Prostate gland (tissue), 2 donors: ENCODE measurements around the gene FAM162A. TPM values are rescaled to one million over a fixed set of nuclear protein-coding genes. Genes with fewer than 3 reads are reported as not detected.
A peak's percentile ranks its signal among the peaks of the same experiment; 100 is the strongest.
"Not testable (repeated sequence)": the region's sequence is repeated elsewhere in the genome, so short reads cannot be mapped to it uniquely, and the experiment has no call there.

Experiments
- DNase-seq: peaks from one replicate; pipeline ENCODE4 v3.0.0-alpha.2; 2019; ENCODE audit warnings: low spot score
- H3K27ac ChIP-seq, 2 donors: fragments of 200-600 bp; sonication (generic); 2 replicates each; pipeline ENCODE4 v1.5.1; 2017 to 2019
- H3K27me3 ChIP-seq: fragments of 200-600 bp; sonication (generic); replicated peaks from 2 replicates; pipeline ENCODE4 v1.5.1; 2019; ENCODE audit not compliant: insufficient read depth
- H3K36me3 ChIP-seq, 2 donors: fragments of 200-600 bp; sonication (generic); 1 replicate in 1 of 2; 2 replicates in 1 of 2; pipeline versions ENCODE4 v1.5.1 to v1.8.1; 2017 to 2019
- H3K4me1 ChIP-seq: fragments of 200-600 bp; sonication (generic); replicated peaks from 2 replicates; pipeline ENCODE4 v1.5.1; 2019
- H3K4me3 ChIP-seq, 2 donors: fragments of 200-600 bp; sonication (generic); 2 replicates each; pipeline ENCODE4 v1.5.1; 2017 to 2019
- H3K9me3 ChIP-seq: fragments of 200-600 bp; sonication (generic); 2 replicates; pipeline ENCODE4 v1.5.1; 2017
- POLR2A ChIP-seq: fragments of 450-650 bp; IDR thresholded peaks from one replicate; pipeline ENCODE4 v1.6.1; 2016; ENCODE audit warnings: antibody characterized with exemption, mild to moderate bottlenecking
- POLR2AphosphoS5 ChIP-seq: sonication (generic); formaldehyde crosslinking; IDR thresholded peaks from one replicate; pipeline ENCODE4 v1.6.1; 2017; ENCODE audit warnings: antibody characterized with exemption
- WGBS: methylation state at CpG from one replicate; pipeline ENCODE4 v1.1.5; 2018; 5-methylcytosine and 5-hydroxymethylcytosine counted together
- intact Hi-C: fragments of 100-400 bp; cut with DNase I; formaldehyde crosslinking; loops from one replicate; pipeline ENCODE4 v1.14.2; 2022
- total RNA-seq, 2 donors: library from RNA; depleted of rRNA; stranded (reverse); fragments of >200 nt; gene quantifications; one replicate each; pipeline ENCODE4 v1.1.0, GENCODE V29; 2016
- TF ChIP-seq, protein P1 (sequence below), 4 experiments: fragments of 200-600 bp in 2 of 4; fragments of 450-650 bp in 2 of 4; sonication (generic) in 2 of 4; IDR thresholded peaks; 1 replicate in 3 of 4; 2 replicates in 1 of 4; pipeline ENCODE4 v1.5.1; 2016 to 2019; ENCODE audit warnings: antibody characterized with exemption in 4 of 4, mild to moderate bottlenecking in 2 of 4, moderate library complexity in 2 of 4

Gene FAM162A
- total RNA-seq, 2 donors from 2014 or later = 12.9 to 87.9 TPM

DNA sequence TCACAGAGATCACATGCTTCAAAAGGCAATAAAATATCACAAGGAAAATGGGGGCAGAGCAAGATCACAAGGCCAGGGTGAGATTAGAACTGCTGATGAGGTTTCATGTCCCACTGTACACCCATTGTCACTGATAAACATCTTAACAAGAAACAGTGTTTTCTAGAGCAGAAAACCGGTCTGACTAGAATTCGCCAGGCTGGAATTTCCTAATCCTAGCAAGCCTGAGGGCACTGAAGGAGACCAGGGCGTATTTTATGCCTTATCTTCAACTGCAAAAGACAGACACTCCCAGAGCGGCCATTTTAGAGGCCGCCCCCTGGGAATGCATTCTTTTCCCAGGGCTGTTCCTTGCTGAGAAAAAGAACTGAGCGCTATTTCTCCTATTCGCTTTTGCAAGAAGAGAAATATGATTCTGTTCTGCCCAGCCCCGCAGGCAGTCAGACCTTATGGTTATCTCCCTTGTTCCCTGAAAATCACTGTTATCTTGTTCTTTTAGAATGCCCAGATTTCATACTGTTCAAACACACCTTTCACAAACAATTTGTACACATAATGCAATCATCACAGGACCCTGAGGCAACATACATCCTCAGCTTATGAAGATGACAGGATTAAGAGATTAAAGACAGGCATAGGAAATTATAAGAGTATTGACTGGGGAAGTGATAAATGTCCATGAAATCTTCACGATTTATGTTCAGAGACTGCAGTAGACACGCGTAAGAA is 59.9 kb downstream of the FAM162A start:
- H3K9me3 ChIP-seq, H3K27me3 ChIP-seq, H3K4me1 ChIP-seq, H3K4me3 ChIP-seq, intact Hi-C loops: not testable (repeated sequence)
- H3K27ac ChIP-seq = peak overlapping the region in 1 of 2 donors; percentile 51
- DNase-seq = peak; percentile 17
- H3K36me3 ChIP-seq = peaks cover 0 to 10% of the 10 kb centered on the region in 2 donors
- TF ChIP-seq POLR2AphosphoS5 = peak; percentile 33
- 77% methylated on average over 11 of the region's 11 CpGs for WGBS

DNA sequence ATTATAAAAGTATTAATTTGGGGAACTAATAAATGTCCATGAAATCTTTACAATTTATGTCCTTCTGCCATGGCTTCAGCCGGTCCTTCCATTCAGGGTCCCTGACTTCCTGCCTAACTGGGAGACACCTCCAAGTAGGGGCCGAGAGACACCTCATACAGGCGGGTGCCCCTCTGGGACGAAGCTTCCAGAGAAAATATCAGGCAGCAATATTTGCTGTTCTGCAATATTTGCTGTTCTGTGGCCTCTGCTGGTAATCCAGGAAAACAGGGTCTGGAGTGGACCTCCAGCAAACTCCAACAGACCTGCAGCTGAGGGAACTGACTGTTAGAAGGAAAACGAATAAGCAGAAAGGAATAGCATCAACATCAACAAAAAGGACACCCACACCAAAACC is 60.5 kb downstream of the FAM162A start:
- Histone ChIP-seq H3K36me3 (peaks cover 0 to 10% of the 10 kb centered on the region in 2 donors), H3K27ac (peak overlapping the region in 1 of 2 donors; percentile 48)
- H3K4me3 ChIP-seq, H3K27me3 ChIP-seq, DNase-seq, H3K4me1 ChIP-seq, H3K9me3 ChIP-seq, intact Hi-C loops: not testable (repeated sequence)
- 92% methylated on average over 5 of the region's 5 CpGs for WGBS

DNA sequence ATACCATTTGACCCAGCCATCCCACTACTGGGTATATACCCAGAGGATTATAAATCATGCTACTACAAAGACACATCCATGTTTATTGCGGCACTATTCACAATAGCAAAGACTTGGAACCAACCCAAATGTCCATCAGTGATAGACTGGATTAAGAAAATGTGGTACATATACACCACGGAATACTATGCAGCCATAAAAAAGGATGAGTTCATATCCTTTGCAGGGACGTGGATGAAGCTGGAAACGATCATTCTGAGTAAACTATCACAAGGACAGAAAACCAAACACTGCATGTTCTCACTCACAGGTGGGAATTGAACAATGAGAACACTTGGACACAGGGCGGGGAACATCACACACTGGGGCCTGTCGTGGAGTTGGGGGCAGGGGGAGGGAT is 64.2 kb downstream of the FAM162A start:
- H3K36me3 ChIP-seq, H3K27ac ChIP-seq, H3K4me3 ChIP-seq, H3K4me1 ChIP-seq, H3K27me3 ChIP-seq, DNase-seq, H3K9me3 ChIP-seq, intact Hi-C loops: not testable (repeated sequence)
- WGBS = 97% methylated on average over 6 of the region's 6 CpGs

DNA sequence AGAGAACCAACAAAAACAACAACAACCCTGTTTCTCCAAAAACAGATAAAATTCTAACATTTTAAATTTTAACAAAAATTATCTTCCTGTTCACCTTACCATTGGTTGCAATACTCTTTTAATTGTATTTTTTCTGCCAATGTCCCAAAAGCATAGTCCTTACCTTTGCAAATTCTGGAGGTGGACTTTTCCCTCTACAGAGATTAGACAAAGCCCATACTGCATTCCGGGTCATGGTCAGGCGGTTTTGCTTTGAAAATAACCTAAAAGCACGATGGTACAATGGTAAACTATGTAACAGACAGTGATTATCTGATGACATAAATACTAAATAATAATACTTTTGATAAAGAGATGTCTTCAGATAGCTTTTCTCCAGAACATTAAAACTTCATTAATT is 67.4 kb downstream of the FAM162A start:
- no peaks in the 10 kb centered on the region for H3K9me3 ChIP-seq
- TF ChIP-seq, protein P1, sequence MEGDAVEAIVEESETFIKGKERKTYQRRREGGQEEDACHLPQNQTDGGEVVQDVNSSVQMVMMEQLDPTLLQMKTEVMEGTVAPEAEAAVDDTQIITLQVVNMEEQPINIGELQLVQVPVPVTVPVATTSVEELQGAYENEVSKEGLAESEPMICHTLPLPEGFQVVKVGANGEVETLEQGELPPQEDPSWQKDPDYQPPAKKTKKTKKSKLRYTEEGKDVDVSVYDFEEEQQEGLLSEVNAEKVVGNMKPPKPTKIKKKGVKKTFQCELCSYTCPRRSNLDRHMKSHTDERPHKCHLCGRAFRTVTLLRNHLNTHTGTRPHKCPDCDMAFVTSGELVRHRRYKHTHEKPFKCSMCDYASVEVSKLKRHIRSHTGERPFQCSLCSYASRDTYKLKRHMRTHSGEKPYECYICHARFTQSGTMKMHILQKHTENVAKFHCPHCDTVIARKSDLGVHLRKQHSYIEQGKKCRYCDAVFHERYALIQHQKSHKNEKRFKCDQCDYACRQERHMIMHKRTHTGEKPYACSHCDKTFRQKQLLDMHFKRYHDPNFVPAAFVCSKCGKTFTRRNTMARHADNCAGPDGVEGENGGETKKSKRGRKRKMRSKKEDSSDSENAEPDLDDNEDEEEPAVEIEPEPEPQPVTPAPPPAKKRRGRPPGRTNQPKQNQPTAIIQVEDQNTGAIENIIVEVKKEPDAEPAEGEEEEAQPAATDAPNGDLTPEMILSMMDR (IDR thresholded peaks at IDR 0.05) = no peak
- TF ChIP-seq POLR2AphosphoS5 = no peak
- no peak for TF ChIP-seq POLR2A
- no peaks in the 10 kb centered on the region for H3K4me1 ChIP-seq
- WGBS = 91% methylated on average over 3 of the region's 3 CpGs
- no peak for DNase-seq
- no peaks in the 10 kb centered on the region for H3K36me3 ChIP-seq
- intact Hi-C loops = no loop called here
- H3K27ac ChIP-seq = no peak overlapping the region
- H3K27me3 ChIP-seq = no peaks in the 10 kb centered on the region
- no peak overlapping the region for H3K4me3 ChIP-seq

DNA sequence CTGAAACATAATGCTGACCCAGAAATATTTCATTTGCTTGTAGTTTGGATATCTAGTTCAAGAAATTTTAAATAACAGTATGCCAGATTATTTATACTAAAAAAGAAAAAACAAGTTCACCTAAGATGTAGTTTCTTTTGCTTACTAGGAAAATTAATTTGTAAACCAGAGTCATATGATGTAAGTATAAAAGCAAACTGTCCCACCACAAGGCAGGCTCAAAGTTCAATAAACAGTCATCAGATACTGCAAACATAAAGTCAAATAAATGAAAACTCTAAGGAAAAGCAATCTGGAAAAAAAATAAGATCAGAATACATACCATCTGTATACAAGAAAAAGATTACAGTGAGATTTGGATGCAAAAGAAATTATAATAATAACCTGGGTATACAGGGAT is 72.1 kb downstream of the FAM162A start:
- TF ChIP-seq POLR2A = no peak
- TF ChIP-seq, protein P1 (IDR thresholded peaks at IDR 0.05) = no peak
- no peak for TF ChIP-seq POLR2AphosphoS5
- Histone ChIP-seq H3K27me3 (no peaks in the 10 kb centered on the region), H3K4me3 (no peak overlapping the region), H3K27ac (no peak overlapping the region), H3K4me1 (no peaks in the 10 kb centered on the region), H3K36me3 (no peaks in the 10 kb centered on the region), H3K9me3 (no peaks in the 10 kb centered on the region)
- DNase-seq = no peak
- intact Hi-C loops = no loop called here

- DNase-seq = no peak
- Histone ChIP-seq H3K4me1 (no peaks in the 10 kb centered on the region), H3K9me3 (no peaks in the 10 kb centered on the region), H3K4me3 (no peak overlapping the region), H3K36me3 (no peaks in the 10 kb centered on the region), H3K27me3 (no peaks in the 10 kb centered on the region), H3K27ac (no peak overlapping the region)
- no peak for TF ChIP-seq POLR2A
- TF ChIP-seq, protein P1 (IDR thresholded peaks at IDR 0.05) = no peak
- TF ChIP-seq POLR2AphosphoS5 = no peak
- intact Hi-C loops = loop anchor here (2.0 kb wide), 1 partner anchor 221 kb away; no protein-coding TSS in a partner anchor
- WGBS = 86% methylated on average over 2 of the region's 2 CpGs
Observed at GRCh38 chr3:122457706-122458105, 73.7 kb downstream of the FAM162A start.
